MCF 10A (cell line): ENCODE data around the gene KCNE3. TPM values are rescaled to one million over a fixed set of nuclear protein-coding genes. Genes with fewer than 3 reads are reported as not detected.

Source experiments
- BruUV-seq: library from RNA; stranded (reverse); fragments of 400-500 nt; replicated peaks from 2 replicates; lab custom pipeline; 2021; lab: Mats Ljungman, UMichigan
- CTCF ChIA-PET: fragments of 300-600 bp; sonication (Branson Sonifier 250); formaldehyde crosslinking; extraction: SDS; loops from one replicate; lab custom pipeline; 2021; ENCODE audit warnings: antibody characterized with exemption, inconsistent platforms; lab: Yijun Ruan, JAX
- POLR2A ChIA-PET: fragments of 300-600, 350-650 bp; sonication (Branson Sonifier 250); formaldehyde crosslinking; extraction: SDS; loops from one replicate; lab custom pipeline; 2020; ENCODE audit warnings: antibody characterized with exemption, inconsistent platforms; lab: Yijun Ruan, JAX
- DNase-seq: peaks from one replicate; pipeline ENCODE4 v3.0.0-alpha.2; 2018; ENCODE audit not compliant: unreplicated experiment
- H3K27ac Mint-ChIP-seq: one replicate; pipeline ENCODE4 v1.8.0; 2022; ENCODE audit warnings: mild to moderate bottlenecking, low read depth, mixed read lengths; ENCODE audit not compliant: unreplicated experiment
- H3K27me3 Mint-ChIP-seq: one replicate; pipeline ENCODE4 v1.8.0; 2022; ENCODE audit warnings: mixed read lengths; ENCODE audit not compliant: insufficient read depth, unreplicated experiment
- H3K36me3 Mint-ChIP-seq: one replicate; pipeline ENCODE4 v1.8.0; 2022; ENCODE audit warnings: mild to moderate bottlenecking, moderate library complexity, mixed read lengths; ENCODE audit not compliant: insufficient read depth, unreplicated experiment
- H3K4me1 Mint-ChIP-seq: one replicate; pipeline ENCODE4 v1.8.0; 2022; ENCODE audit warnings: mixed read lengths; ENCODE audit not compliant: insufficient read depth, unreplicated experiment
- H3K4me3 Mint-ChIP-seq: one replicate; pipeline ENCODE4 v1.8.0; 2022; ENCODE audit warnings: mild to moderate bottlenecking, moderate library complexity, mixed read lengths; ENCODE audit not compliant: unreplicated experiment
- H3K9me3 Mint-ChIP-seq: one replicate; pipeline ENCODE4 v1.8.0; 2022; ENCODE audit warnings: mixed read lengths; ENCODE audit not compliant: unreplicated experiment
- intact Hi-C: fragments of 100-400 bp; cut with micrococcal nuclease; formaldehyde crosslinking; loops from 2 replicates; pipeline ENCODE4 v1.14.1; 2022
- total RNA-seq: library from RNA; stranded (reverse); gene quantifications from 2 replicates; pipeline ENCODE4 v1.2.3, GENCODE V29; 2022
- TF ChIP-seq, protein P1 (sequence below): fragments of 200-600 bp; IDR thresholded peaks from one replicate; pipeline ENCODE4 v1.8.0; 2022; ENCODE audit warnings: antibody characterized with exemption, mild to moderate bottlenecking; ENCODE audit not compliant: unreplicated experiment

KCNE3 gene
- total RNA-seq, 1 experiment from 2014 or later = not detected

DNA sequence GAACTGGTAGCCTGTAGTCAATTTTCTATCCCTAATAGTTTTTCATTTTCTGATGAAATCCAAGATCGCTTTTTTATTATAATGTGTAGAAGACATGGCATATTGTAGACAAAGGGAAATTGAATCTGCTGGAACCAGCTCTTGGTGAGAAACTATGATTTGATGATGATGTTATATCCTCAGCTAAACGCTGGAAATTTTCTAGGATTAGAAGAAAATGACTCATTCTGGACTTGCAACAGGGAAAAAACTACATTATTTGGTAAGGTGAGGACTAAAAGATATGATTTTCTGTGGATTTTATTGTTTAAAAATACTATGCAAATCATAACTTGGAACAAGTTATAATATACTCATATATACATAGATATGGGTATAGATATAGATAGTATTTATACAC is 55.0 kb downstream of the KCNE3 start:
- Mint-ChIP-seq H3K36me3 (no peaks in the 10 kb centered on the region), H3K4me3 (no peak overlapping the region), H3K27ac (no peak overlapping the region), H3K9me3 (no peaks in the 10 kb centered on the region), H3K27me3 (peaks cover under 1% of the 10 kb centered on the region), H3K4me1 (peaks cover 9% of the 10 kb centered on the region)
- DNase-seq = no peak
- intact Hi-C loops = no loop called here
- CTCF ChIA-PET = interaction anchor here (0.6 to 0.9 kb wide), 2 partner anchors 37 to 395 kb away, joined by 3 to 4 read pairs; no protein-coding TSS in a partner anchor
- TF ChIP-seq, protein P1, sequence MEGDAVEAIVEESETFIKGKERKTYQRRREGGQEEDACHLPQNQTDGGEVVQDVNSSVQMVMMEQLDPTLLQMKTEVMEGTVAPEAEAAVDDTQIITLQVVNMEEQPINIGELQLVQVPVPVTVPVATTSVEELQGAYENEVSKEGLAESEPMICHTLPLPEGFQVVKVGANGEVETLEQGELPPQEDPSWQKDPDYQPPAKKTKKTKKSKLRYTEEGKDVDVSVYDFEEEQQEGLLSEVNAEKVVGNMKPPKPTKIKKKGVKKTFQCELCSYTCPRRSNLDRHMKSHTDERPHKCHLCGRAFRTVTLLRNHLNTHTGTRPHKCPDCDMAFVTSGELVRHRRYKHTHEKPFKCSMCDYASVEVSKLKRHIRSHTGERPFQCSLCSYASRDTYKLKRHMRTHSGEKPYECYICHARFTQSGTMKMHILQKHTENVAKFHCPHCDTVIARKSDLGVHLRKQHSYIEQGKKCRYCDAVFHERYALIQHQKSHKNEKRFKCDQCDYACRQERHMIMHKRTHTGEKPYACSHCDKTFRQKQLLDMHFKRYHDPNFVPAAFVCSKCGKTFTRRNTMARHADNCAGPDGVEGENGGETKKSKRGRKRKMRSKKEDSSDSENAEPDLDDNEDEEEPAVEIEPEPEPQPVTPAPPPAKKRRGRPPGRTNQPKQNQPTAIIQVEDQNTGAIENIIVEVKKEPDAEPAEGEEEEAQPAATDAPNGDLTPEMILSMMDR = no peak
- POLR2A ChIA-PET = interaction anchor here (1.1 to 1.4 kb wide), 2 partner anchors 9 to 13 kb away, joined by 4 to 6 read pairs; partner anchors contain the start of gene PGM2L1
- BruUV-seq = no TSS peak

- ChIA-PET POLR2A (no interaction called here), CTCF (interaction anchor here (1.2 kb wide), 1 partner anchor 33 kb away, joined by 5 read pairs; no protein-coding TSS in a partner anchor)
- no TSS peak for BruUV-seq
- H3K9me3 Mint-ChIP-seq = no peaks in the 10 kb centered on the region
- intact Hi-C loops = no loop called here
- H3K36me3 Mint-ChIP-seq = no peaks in the 10 kb centered on the region
- no peak for DNase-seq
- H3K27me3 Mint-ChIP-seq = peaks cover 7% of the 10 kb centered on the region
- no peak overlapping the region for H3K4me3 Mint-ChIP-seq
- H3K27ac Mint-ChIP-seq = no peak overlapping the region
- H3K4me1 Mint-ChIP-seq = peaks cover 8% of the 10 kb centered on the region
- TF ChIP-seq, protein P1 = no peak
These were observed 57.7 kb downstream of the KCNE3 start for GRCh38 chr11:74409633-74410032.

Other genes starting within 250 kb of the KCNE3 start
- 0.15 and 0.93 TPM in 2 replicates for gene P4HA3, start 155.9 kb downstream of the KCNE3 start, total RNA-seq
- gene PGM2L1, start 69.1 kb downstream of the KCNE3 start, total RNA-seq = 0.59 and 0.75 TPM in 2 replicates
- gene LIPT2, start 26.2 kb upstream of the KCNE3 start, total RNA-seq = 3.0 and 7.9 TPM in 2 replicates
- 19.5 and 27.1 TPM in 2 replicates for gene POLD3, start 125.0 kb upstream of the KCNE3 start, total RNA-seq